Mesodermal cell (in vitro differentiated cells): ENCODE data around the gene DNAI4. TPM values are rescaled to one million over a fixed set of nuclear protein-coding genes. Genes with fewer than 3 reads are reported as not detected.
"Not testable (repeated sequence)": the region's sequence is repeated elsewhere in the genome, so short reads cannot be mapped to it uniquely, and the experiment has no call there.

Experiments used
- H3K27ac ChIP-seq: 2 replicates; pipeline ENCODE4 v1.7.0; 2013; ENCODE audit warnings: mild to moderate bottlenecking, low read depth, low read length, moderate library complexity; ENCODE audit not compliant: severe bottlenecking
- H3K36me3 ChIP-seq: 2 replicates; pipeline ENCODE4 v1.7.1; 2013; ENCODE audit warnings: mild to moderate bottlenecking, low read length, moderate library complexity; ENCODE audit not compliant: control insufficient read depth, insufficient read depth
- H3K4me1 ChIP-seq: one replicate; pipeline ENCODE4 v1.7.1; 2013; ENCODE audit warnings: mild to moderate bottlenecking, low read length; ENCODE audit not compliant: insufficient read depth, control insufficient read depth, poor library complexity, severe bottlenecking
- H3K4me3 ChIP-seq: 2 replicates; pipeline ENCODE4 v1.7.0; 2013; ENCODE audit warnings: low read length, control low read depth, mild to moderate bottlenecking; ENCODE audit not compliant: insufficient read depth, poor library complexity, severe bottlenecking; ENCODE audit errors: extremely low read depth
- H3K9me3 ChIP-seq: 2 replicates; pipeline ENCODE4 v1.7.1; 2013; ENCODE audit warnings: mild to moderate bottlenecking, low read length, moderate library complexity; ENCODE audit not compliant: control insufficient read depth
- WGBS, 2 experiments: methylation state at CpG; one replicate each; pipeline ENCODE4 v1.1.5; 2013; ENCODE audit warnings: missing lambda C conversion rate in 2 of 2; ENCODE audit not compliant: insufficient coverage in 2 of 2; 5-methylcytosine and 5-hydroxymethylcytosine counted together
- polyA plus RNA-seq, 2 experiments: library from polyadenylated mRNA; stranded (reverse); fragments of 50-300 nt; gene quantifications; one replicate each; pipeline ENCODE4 v1.2.3, GENCODE V29; 2013

DNAI4 gene
- 4.0 TPM for polyA plus RNA-seq (2013, experiment 1 of 2)
- 4.8 TPM for polyA plus RNA-seq (2013, experiment 2 of 2)

- 0% methylated on average over 32 to 50 of the region's 64 CpGs for WGBS, 2 experiments
- H3K9me3 ChIP-seq: no peaks in the 10 kb centered on the region
- H3K4me1 ChIP-seq: peaks cover 6% of the 10 kb centered on the region
- peaks cover 8% of the 10 kb centered on the region for H3K36me3 ChIP-seq
- H3K27ac ChIP-seq: peak within 1 kb of the TSS; percentile 93
- peak within 1 kb of the TSS; percentile 56 for H3K4me3 ChIP-seq
Observed at GRCh38 chr1:66924756-66925557, at the start of gene DNAI4, which contains the start of gene MIER1. Gene DNAI4, minus strand, starts transcription at chr1:66924856. Its CDS starts 25 bp downstream, at chr1:66924831. Gene MIER1, plus strand, starts transcription at chr1:66924990. Its CDS starts 39 bp downstream, at chr1:66925029.

GRCh38 chr1:66968574-66968973 is 43.9 kb upstream of the DNAI4 start:
- WGBS, 2 experiments: no CpG with 5 or more reads among the region's 3 CpGs
- Histone ChIP-seq H3K9me3 (peaks cover 3% of the 10 kb centered on the region), H3K4me3 (no peak overlapping the region), H3K27ac (no peak overlapping the region), H3K4me1 (no peaks in the 10 kb centered on the region), H3K36me3 (peaks cover 55% of the 10 kb centered on the region)

DNA sequence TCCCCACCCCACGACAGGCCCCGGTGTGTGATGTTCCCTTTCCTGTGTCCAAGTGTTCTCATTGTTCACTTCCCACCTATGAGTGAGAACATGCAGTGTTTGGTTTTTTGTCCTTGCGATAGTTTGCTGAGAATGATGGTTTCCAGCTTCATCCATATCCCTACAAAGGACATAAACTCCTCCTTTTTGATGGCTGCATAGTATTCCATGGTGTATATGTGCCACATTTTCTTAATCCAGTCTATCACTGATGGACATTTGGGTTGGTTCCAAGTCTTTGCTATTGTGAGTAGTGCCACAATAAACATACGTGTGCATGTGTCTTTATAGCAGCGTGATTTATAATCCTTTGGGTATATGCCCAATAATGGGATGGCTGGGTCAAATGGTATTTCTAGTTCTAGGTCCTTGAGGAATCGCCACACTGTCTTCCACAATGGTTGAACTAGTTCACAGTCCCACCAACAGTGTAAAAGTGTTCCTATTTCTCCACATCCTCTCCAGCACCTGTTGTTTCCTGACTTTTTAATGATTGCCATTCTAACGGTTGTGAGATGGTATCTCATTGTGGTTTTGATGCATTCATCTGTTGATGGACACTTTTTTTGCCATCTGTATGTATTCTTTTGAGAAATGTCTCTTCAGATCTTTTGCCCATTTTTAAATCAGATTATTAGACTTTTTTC is 41.7 kb upstream of the DNAI4 start:
- not testable (repeated sequence) for H3K4me3 ChIP-seq, H3K27ac ChIP-seq, H3K4me1 ChIP-seq, H3K9me3 ChIP-seq
- peaks cover 67% of the 10 kb centered on the region for H3K36me3 ChIP-seq
- WGBS, 2 experiments: 93% methylated on average over 3 of the region's 7 CpGs; no CpG with 5 or more reads in 1 of the 2 experiments

GRCh38 chr1:66957938-66958337 is 33.3 kb upstream of the DNAI4 start:
- Histone ChIP-seq H3K36me3 (peaks cover 48% of the 10 kb centered on the region), H3K27ac (no peak overlapping the region), H3K9me3 (no peaks in the 10 kb centered on the region), H3K4me3 (no peak overlapping the region), H3K4me1 (no peaks in the 10 kb centered on the region)
- 100% methylated on average over 2 of the region's 3 CpGs; no CpG with 5 or more reads in 1 of the 2 experiments for WGBS, 2 experiments

- no peaks in the 10 kb centered on the region for H3K9me3 ChIP-seq
- peaks cover 47% of the 10 kb centered on the region for H3K36me3 ChIP-seq
- H3K4me3 ChIP-seq: no peak overlapping the region
- H3K27ac ChIP-seq: no peak overlapping the region
- H3K4me1 ChIP-seq: no peaks in the 10 kb centered on the region
- 100% methylated on average over 1 of the region's 4 CpGs; no CpG with 5 or more reads in 1 of the 2 experiments for WGBS, 2 experiments
Observed at GRCh38 chr1:66954208-66954607, 29.6 kb upstream of the DNAI4 start.

- Histone ChIP-seq H3K9me3 (no peaks in the 10 kb centered on the region), H3K4me1 (no peaks in the 10 kb centered on the region), H3K4me3 (no peak overlapping the region), H3K36me3 (peaks cover 60% of the 10 kb centered on the region), H3K27ac (no peak overlapping the region)
- 85 to 95% methylated on average over 5 of the region's 6 CpGs for WGBS, 2 experiments
Observed at GRCh38 chr1:66951513-66951912, 26.9 kb upstream of the DNAI4 start.

DNA sequence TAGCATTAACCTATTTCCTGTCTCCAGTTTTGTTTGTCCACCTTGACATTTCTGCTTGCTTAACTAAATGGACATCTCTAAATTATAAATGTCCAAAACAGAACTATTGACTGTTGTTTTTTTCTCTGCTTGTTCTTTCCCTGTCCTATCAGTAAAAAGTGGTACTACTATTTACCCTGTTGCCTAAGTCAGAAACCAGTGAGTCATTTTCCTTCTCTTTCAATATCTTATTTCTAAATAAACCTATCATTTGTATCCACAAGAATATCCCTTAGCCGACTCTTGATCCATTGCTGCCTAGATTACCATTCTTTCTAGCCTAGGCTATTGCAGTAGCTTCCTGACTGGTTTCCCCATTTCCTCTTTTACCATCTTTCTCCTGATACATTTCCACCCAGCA is 22.6 kb upstream of the DNAI4 start:
- no peak overlapping the region for H3K27ac ChIP-seq
- H3K36me3 ChIP-seq: peaks cover 49% of the 10 kb centered on the region
- H3K4me1 ChIP-seq: peaks cover 3% of the 10 kb centered on the region
- no peak overlapping the region for H3K4me3 ChIP-seq
- no peaks in the 10 kb centered on the region for H3K9me3 ChIP-seq
- WGBS, 2 experiments: 94 to 96% methylated on average over 1 of the region's 1 CpG

DNA sequence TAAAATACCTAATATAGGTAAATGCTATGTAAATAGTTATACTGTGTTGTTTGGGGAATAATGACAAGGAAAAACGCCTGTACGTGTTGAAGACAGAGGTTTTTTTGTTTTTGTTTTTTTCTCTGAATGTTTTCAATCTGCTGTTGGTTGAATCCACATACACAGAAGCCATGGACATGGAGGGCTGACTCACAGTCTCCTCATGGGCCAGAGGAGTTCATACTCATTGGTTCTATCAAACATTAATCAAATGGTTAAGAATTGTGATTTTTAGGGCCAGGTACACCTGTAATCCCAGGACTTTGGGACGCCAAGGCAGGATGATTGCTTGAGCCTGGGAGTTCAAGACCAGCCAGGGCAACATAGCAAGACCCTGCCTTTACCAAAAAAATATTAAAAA is 20.7 kb upstream of the DNAI4 start:
- H3K27ac ChIP-seq: no peak overlapping the region
- peaks cover 36% of the 10 kb centered on the region for H3K36me3 ChIP-seq
- H3K4me3 ChIP-seq: no peak overlapping the region
- peaks cover 3% of the 10 kb centered on the region for H3K4me1 ChIP-seq
- 80 to 100% methylated on average over 1 to 2 of the region's 3 CpGs for WGBS, 2 experiments
- no peaks in the 10 kb centered on the region for H3K9me3 ChIP-seq

DNA sequence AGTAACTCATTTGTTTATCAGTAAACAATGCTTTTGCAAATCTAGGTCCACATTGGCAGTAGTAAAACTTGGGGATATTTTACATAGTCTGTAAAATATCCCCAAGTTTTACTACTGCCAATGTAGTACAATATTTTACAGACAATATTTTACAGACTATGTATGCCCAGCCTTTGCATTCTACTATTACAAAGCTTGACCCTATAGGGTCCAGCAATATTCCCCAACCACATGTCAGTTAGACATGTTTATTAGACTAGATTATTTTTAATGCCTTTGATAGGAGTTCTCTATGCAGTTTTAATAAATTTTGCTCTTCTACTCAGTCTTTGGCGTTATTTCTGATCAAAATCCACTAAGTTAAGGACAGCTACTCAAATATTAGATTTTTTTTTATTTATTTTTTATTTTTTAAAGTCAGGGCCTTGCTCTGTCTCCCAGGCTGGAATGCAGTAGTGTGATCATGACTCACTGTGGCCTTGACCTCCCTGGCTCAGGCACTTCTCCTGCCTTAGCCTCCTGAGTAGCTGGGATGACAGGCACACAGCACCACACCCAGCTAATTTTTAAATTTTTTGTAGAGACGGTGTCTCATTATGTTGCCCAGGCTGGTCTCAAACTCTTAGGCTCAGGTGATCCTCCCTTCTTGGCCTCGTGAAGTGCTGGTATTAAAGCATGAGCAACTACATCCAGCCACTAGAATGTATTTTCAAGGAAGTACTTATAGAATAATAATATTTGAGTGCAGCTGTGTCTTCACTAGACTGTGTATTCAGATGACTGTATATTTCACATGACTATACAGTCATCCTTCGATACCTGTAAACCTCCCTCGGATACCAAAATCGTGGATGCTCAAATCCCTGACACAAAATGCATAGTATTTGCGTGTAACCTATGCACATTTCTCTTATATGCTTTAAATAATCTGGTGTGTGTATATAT is 19.9 kb upstream of the DNAI4 start:
- no peaks in the 10 kb centered on the region for H3K9me3 ChIP-seq
- 83% methylated on average over 1 to 2 of the region's 7 CpGs for WGBS, 2 experiments
- peak overlapping the region; percentile 63 for H3K27ac ChIP-seq
- no peak overlapping the region for H3K4me3 ChIP-seq
- peaks cover 36% of the 10 kb centered on the region for H3K36me3 ChIP-seq
- H3K4me1 ChIP-seq: peaks cover 3% of the 10 kb centered on the region

DNA sequence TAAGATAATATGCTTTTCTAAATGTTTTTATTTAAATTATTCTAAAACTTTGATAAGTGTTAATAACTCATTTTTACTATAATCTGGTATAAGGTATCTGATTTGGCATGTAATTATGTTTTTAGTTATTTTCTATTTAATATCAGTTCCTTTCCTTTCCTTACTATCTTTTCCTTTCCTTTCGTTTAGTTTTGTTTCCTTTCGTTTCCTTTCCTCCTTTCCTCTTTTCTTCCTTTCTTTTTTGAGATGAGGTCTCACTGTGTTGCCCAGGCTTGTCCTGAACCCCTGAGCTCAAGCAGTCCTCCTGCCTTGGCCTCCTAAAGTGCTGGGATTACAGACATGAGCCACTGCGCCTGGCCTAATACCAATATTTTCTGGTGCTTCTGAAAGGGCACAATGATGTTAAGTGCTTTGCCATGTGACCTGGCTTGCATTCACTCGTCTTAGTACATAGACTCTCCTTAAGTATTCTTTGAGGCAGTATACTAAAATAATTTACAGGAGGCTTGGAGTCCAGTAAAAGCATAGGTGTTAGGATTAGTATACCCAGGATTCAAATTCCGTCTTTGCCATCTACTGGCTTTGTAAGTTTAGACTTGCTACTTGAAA is 18.8 kb upstream of the DNAI4 start:
- peaks cover 3% of the 10 kb centered on the region for H3K4me1 ChIP-seq
- H3K9me3 ChIP-seq: no peaks in the 10 kb centered on the region
- H3K36me3 ChIP-seq: peaks cover 31% of the 10 kb centered on the region
- WGBS, 2 experiments: 90 to 96% methylated on average over 2 to 4 of the region's 5 CpGs
- no peak overlapping the region for H3K27ac ChIP-seq
- H3K4me3 ChIP-seq: no peak overlapping the region
